ENCODE data around the gene NCDN. TPM values are rescaled to one million over a fixed set of nuclear protein-coding genes. Genes with fewer than 3 reads are reported as not detected.

The NCDN gene
- total and polyA plus RNA-seq, 2 of the 8 experiments (the other 6 are each of a cell fraction or from before 2014, with no cell fraction given) = 26.2 to 35.4 TPM

DNA sequence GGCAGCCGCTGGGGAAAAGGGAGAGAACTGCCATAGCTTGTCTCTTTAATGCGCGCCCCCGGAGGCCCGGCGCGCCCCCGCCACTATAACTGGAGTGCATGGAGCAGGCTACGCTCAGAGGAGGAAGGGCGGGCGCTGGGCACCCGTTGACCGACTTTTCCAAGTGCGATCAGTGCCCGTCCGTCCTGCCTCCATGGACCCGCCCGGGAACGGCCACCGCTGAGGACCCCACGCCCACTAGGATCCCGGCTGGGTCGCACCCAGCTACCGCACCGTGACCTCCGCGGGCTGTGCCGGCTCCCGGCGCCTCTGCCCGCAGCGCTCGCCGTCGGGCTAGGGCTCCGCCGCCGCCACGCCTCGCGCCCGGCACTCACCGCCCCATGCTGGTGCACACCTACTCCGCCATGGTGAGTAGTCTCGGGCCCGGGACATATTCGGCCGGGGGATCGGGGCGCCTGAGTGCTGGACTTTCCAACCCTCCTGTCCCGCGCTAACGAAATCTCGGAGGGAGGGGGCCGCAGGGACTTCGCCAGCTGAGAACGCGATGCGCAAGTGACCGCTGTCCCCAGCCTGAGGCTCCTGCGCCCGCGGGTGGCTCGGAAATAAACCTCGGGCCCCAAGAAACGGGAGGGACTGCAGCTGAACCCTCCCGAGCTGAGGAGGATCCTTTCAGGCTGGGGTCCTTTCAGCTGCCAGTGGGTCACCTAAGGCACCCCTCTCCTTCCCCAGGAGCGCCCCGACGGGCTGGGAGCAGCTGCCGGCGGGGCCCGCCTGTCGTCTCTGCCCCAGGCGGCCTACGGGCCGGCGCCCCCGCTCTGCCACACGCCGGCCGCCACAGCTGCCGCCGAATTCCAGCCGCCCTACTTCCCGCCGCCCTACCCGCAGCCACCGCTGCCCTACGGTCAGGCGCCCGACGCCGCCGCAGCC lies 15.9 kb downstream of the NCDN start, which contains the start of gene TFAP2E (continued):
- TF ChIP-seq, protein P1, sequence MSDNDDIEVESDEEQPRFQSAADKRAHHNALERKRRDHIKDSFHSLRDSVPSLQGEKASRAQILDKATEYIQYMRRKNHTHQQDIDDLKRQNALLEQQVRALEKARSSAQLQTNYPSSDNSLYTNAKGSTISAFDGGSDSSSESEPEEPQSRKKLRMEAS (IDR thresholded peaks at IDR 0.05) = peak; percentile 19; the same call in 1 of the 2 replicates
- TF ChIP-seq SIX5 (IDR thresholded peaks at IDR 0.05; ENCODE audit: low read depth, low read length) (no peak), SIN3A (conservative IDR thresholded peaks at IDR 0.05 in 1 of 2, IDR thresholded peaks at IDR 0.05 in 1 of 2; ENCODE audit: low read depth in 1 of 2, low read length in 2 of 2) (no peak), SIRT6 (IDR thresholded peaks at IDR 0.05; ENCODE audit: low read length) (no peak), TBP (IDR thresholded peaks at IDR 0.05; ENCODE audit: low read depth, low read length) (no peak), NRF1 (IDR thresholded peaks at IDR 0.05; ENCODE audit: low read depth, low read length) (no peak), BCL11A (IDR thresholded peaks at IDR 0.05; ENCODE audit: low read depth in 2 of 2, low read length in 2 of 2) (no peak), POU5F1 (IDR thresholded peaks at IDR 0.05; ENCODE audit: low read depth, low read length) (no peak)
- TF ChIP-seq, protein P2, sequence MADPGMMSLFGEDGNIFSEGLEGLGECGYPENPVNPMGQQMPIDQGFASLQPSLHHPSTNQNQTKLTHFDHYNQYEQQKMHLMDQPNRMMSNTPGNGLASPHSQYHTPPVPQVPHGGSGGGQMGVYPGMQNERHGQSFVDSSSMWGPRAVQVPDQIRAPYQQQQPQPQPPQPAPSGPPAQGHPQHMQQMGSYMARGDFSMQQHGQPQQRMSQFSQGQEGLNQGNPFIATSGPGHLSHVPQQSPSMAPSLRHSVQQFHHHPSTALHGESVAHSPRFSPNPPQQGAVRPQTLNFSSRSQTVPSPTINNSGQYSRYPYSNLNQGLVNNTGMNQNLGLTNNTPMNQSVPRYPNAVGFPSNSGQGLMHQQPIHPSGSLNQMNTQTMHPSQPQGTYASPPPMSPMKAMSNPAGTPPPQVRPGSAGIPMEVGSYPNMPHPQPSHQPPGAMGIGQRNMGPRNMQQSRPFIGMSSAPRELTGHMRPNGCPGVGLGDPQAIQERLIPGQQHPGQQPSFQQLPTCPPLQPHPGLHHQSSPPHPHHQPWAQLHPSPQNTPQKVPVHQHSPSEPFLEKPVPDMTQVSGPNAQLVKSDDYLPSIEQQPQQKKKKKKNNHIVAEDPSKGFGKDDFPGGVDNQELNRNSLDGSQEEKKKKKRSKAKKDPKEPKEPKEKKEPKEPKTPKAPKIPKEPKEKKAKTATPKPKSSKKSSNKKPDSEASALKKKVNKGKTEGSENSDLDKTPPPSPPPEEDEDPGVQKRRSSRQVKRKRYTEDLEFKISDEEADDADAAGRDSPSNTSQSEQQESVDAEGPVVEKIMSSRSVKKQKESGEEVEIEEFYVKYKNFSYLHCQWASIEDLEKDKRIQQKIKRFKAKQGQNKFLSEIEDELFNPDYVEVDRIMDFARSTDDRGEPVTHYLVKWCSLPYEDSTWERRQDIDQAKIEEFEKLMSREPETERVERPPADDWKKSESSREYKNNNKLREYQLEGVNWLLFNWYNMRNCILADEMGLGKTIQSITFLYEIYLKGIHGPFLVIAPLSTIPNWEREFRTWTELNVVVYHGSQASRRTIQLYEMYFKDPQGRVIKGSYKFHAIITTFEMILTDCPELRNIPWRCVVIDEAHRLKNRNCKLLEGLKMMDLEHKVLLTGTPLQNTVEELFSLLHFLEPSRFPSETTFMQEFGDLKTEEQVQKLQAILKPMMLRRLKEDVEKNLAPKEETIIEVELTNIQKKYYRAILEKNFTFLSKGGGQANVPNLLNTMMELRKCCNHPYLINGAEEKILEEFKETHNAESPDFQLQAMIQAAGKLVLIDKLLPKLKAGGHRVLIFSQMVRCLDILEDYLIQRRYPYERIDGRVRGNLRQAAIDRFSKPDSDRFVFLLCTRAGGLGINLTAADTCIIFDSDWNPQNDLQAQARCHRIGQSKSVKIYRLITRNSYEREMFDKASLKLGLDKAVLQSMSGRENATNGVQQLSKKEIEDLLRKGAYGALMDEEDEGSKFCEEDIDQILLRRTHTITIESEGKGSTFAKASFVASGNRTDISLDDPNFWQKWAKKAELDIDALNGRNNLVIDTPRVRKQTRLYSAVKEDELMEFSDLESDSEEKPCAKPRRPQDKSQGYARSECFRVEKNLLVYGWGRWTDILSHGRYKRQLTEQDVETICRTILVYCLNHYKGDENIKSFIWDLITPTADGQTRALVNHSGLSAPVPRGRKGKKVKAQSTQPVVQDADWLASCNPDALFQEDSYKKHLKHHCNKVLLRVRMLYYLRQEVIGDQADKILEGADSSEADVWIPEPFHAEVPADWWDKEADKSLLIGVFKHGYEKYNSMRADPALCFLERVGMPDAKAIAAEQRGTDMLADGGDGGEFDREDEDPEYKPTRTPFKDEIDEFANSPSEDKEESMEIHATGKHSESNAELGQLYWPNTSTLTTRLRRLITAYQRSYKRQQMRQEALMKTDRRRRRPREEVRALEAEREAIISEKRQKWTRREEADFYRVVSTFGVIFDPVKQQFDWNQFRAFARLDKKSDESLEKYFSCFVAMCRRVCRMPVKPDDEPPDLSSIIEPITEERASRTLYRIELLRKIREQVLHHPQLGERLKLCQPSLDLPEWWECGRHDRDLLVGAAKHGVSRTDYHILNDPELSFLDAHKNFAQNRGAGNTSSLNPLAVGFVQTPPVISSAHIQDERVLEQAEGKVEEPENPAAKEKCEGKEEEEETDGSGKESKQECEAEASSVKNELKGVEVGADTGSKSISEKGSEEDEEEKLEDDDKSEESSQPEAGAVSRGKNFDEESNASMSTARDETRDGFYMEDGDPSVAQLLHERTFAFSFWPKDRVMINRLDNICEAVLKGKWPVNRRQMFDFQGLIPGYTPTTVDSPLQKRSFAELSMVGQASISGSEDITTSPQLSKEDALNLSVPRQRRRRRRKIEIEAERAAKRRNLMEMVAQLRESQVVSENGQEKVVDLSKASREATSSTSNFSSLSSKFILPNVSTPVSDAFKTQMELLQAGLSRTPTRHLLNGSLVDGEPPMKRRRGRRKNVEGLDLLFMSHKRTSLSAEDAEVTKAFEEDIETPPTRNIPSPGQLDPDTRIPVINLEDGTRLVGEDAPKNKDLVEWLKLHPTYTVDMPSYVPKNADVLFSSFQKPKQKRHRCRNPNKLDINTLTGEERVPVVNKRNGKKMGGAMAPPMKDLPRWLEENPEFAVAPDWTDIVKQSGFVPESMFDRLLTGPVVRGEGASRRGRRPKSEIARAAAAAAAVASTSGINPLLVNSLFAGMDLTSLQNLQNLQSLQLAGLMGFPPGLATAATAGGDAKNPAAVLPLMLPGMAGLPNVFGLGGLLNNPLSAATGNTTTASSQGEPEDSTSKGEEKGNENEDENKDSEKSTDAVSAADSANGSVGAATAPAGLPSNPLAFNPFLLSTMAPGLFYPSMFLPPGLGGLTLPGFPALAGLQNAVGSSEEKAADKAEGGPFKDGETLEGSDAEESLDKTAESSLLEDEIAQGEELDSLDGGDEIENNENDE (IDR thresholded peaks at IDR 0.05; ENCODE audit: insufficient replicate concordance, low read length) = no peak

Measured in H1 (cell line).